ENCODE measurements around the gene NUP210L. TPM values are rescaled to one million over a fixed set of nuclear protein-coding genes. Genes with fewer than 3 reads are reported as not detected.

NUP210L gene
- total RNA-seq, 1 donor from 2014 or later: 0.10 TPM

GRCh38 chr1:153963850-153964331 lies 191.0 kb downstream of the NUP210L start:
- peak; percentile 50 for DNase-seq
- Mint-ChIP-seq H3K27ac (ENCODE audit: unreplicated experiment) (peak overlapping the region; percentile 99), H3K4me3 (ENCODE audit: unreplicated experiment) (peak overlapping the region; percentile 96), H3K9me3 (ENCODE audit: unreplicated experiment) (peaks cover 13% of the 10 kb centered on the region), H3K36me3 (ENCODE audit: unreplicated experiment) (no peaks in the 10 kb centered on the region), H3K27me3 (ENCODE audit: unreplicated experiment) (peaks cover 24% of the 10 kb centered on the region), H3K4me1 (ENCODE audit: low read depth, unreplicated experiment) (peaks cover 31% of the 10 kb centered on the region)
- no peak for TF ChIP-seq CTCF (IDR thresholded peaks at IDR 0.05; ENCODE audit: partially characterized antibody, unreplicated experiment)

GRCh38 chr1:153963030-153963849 lies 191.6 kb downstream of the NUP210L start, which contains the start of gene SLC39A1:
TSS of gene SLC39A1 (minus strand) at chr1:153963537. CDS start at chr1:153962715, 822 bp downstream.
- H3K4me3 Mint-ChIP-seq (ENCODE audit: unreplicated experiment): peak within 1 kb of the TSS; percentile 96
- H3K4me1 Mint-ChIP-seq (ENCODE audit: low read depth, unreplicated experiment): peaks cover 27% of the 10 kb centered on the region
- H3K9me3 Mint-ChIP-seq (ENCODE audit: unreplicated experiment): peaks cover 15% of the 10 kb centered on the region
- H3K27me3 Mint-ChIP-seq (ENCODE audit: unreplicated experiment): peaks cover 24% of the 10 kb centered on the region
- TF ChIP-seq CTCF (IDR thresholded peaks at IDR 0.05; ENCODE audit: partially characterized antibody, unreplicated experiment): no peak
- peak; percentile 99 for DNase-seq
- peak within 1 kb of the TSS; percentile 99 for H3K27ac Mint-ChIP-seq (ENCODE audit: unreplicated experiment)
- H3K36me3 Mint-ChIP-seq (ENCODE audit: unreplicated experiment): no peaks in the 10 kb centered on the region

- TF ChIP-seq CTCF (IDR thresholded peaks at IDR 0.05; ENCODE audit: partially characterized antibody, unreplicated experiment): no peak
- no peaks in the 10 kb centered on the region for H3K36me3 Mint-ChIP-seq (ENCODE audit: unreplicated experiment)
- peaks cover 13% of the 10 kb centered on the region for H3K9me3 Mint-ChIP-seq (ENCODE audit: unreplicated experiment)
- H3K27ac Mint-ChIP-seq (ENCODE audit: unreplicated experiment): peak overlapping the region; percentile 99
- H3K27me3 Mint-ChIP-seq (ENCODE audit: unreplicated experiment): peaks cover 25% of the 10 kb centered on the region
- H3K4me3 Mint-ChIP-seq (ENCODE audit: unreplicated experiment): peak overlapping the region; percentile 96
- no peak for DNase-seq
- H3K4me1 Mint-ChIP-seq (ENCODE audit: low read depth, unreplicated experiment): peaks cover 24% of the 10 kb centered on the region
These were observed 192.5 kb downstream of the NUP210L start for GRCh38 chr1:153962088-153963029.

GRCh38 chr1:153961421-153961820 lies 193.5 kb downstream of the NUP210L start:
- no peak for TF ChIP-seq CTCF (IDR thresholded peaks at IDR 0.05; ENCODE audit: partially characterized antibody, unreplicated experiment)
- Mint-ChIP-seq H3K4me3 (ENCODE audit: unreplicated experiment) (peak overlapping the region; percentile 96), H3K27ac (ENCODE audit: unreplicated experiment) (peak overlapping the region; percentile 50), H3K4me1 (ENCODE audit: low read depth, unreplicated experiment) (peaks cover 26% of the 10 kb centered on the region), H3K9me3 (ENCODE audit: unreplicated experiment) (peaks cover 11% of the 10 kb centered on the region), H3K36me3 (ENCODE audit: unreplicated experiment) (no peaks in the 10 kb centered on the region), H3K27me3 (ENCODE audit: unreplicated experiment) (peaks cover 20% of the 10 kb centered on the region)
- no peak for DNase-seq

All from glutamatergic neuron (in vitro differentiated cells).